Measurements from ENCODE around the gene PLA2G5. TPM values are rescaled to one million over a fixed set of nuclear protein-coding genes. Genes with fewer than 3 reads are reported as not detected.

PLA2G5 gene
- total and polyA plus RNA-seq, 2 of the 13 experiments (the other 11 are each of a cell fraction or from before 2014, with no cell fraction given): not detected

GRCh38 chr1:20087668-20088067 is 17.7 kb downstream of the PLA2G5 start:
- Histone ChIP-seq H3K9me3 (ENCODE audit: low read length) (peaks cover 6% of the 10 kb centered on the region; the same call in 1 of the 2 replicates), H4K20me1 (ENCODE audit: insufficient read depth, low read length) (no peaks in the 10 kb centered on the region), H3K27ac (ENCODE audit: extremely low read length, insufficient read depth, low read length) (no peak overlapping the region), H3K36me3 (replicated peaks in 1 of 2; ENCODE audit: control insufficient read depth in 1 of 2, insufficient read depth in 2 of 2, low read length in 2 of 2) (no peaks in the 10 kb centered on the region), H3K79me2 (ENCODE audit: insufficient read depth, low read length) (no peaks in the 10 kb centered on the region), H3K4me2 (ENCODE audit: low read depth, low read length) (no peak overlapping the region), H3K9ac (ENCODE audit: insufficient read depth, low read depth, low read length) (no peak overlapping the region), H3K4me1 (ENCODE audit: insufficient read depth, low read length) (peaks cover 15% of the 10 kb centered on the region), H3K4me3 (replicated peaks in 1 of 3; ENCODE audit: insufficient read depth in 1 of 3, low read depth in 2 of 3, low read length in 3 of 3) (no peak overlapping the region), H2AFZ (ENCODE audit: low read length) (no peak overlapping the region), H3K27me3 (ENCODE audit: control insufficient read depth in 1 of 2, insufficient read depth in 2 of 2, low read length in 2 of 2) (peaks cover 0 to 32% of the 10 kb centered on the region in 2 experiments; a peak in 3 of 5 replicates)
- FAIRE-seq: no peak
- WGBS (ENCODE audit: low lambda C conversion rate): 18% methylated on average over 4 of the region's 4 CpGs
- no peak for DNase-seq (ENCODE audit: low spot score)
- intact Hi-C loops (cut with micrococcal nuclease; ENCODE audit: unreplicated experiment): no loop called here
- in situ Hi-C loops (cut with HindIII; ENCODE audit: extremely low pct_ligation_motif_present, low pct_unique_long_range_greater_than_20kb): no loop called here
- TF ChIP-seq SP5 (CRISPR knock-in tag; IDR thresholded peaks at IDR 0.05; ENCODE audit: borderline replicate concordance, low read depth): no peak
- TF ChIP-seq STAG1 (CRISPR knock-in tag; IDR thresholded peaks at IDR 0.05): peak; percentile 7; the same call in 1 of the 2 replicates
- no peak for TF ChIP-seq HOXA3 (CRISPR knock-in tag; IDR thresholded peaks at IDR 0.05)
- no peak for ATAC-seq
- BruUV-seq (replicated peaks): no TSS peak
- ChIA-PET CTCF (ENCODE audit: low intra/inter-chr PET ratio, low total read pairs) (no interaction called here), POLR2A (no interaction called here)

GRCh38 chr1:20089328-20090077 is 19.5 kb downstream of the PLA2G5 start:
- Histone ChIP-seq H3K9ac (ENCODE audit: insufficient read depth, low read depth, low read length) (no peak overlapping the region), H2AFZ (ENCODE audit: low read length) (no peak overlapping the region), H3K4me3 (replicated peaks in 1 of 3; ENCODE audit: insufficient read depth in 1 of 3, low read depth in 2 of 3, low read length in 3 of 3) (no peak overlapping the region), H3K79me2 (ENCODE audit: insufficient read depth, low read length) (no peaks in the 10 kb centered on the region), H4K20me1 (ENCODE audit: insufficient read depth, low read length) (no peaks in the 10 kb centered on the region), H3K27ac (ENCODE audit: extremely low read length, insufficient read depth, low read length) (no peak overlapping the region), H3K4me2 (ENCODE audit: low read depth, low read length) (no peak overlapping the region), H3K9me3 (ENCODE audit: low read length) (no peaks in the 10 kb centered on the region), H3K36me3 (replicated peaks in 1 of 2; ENCODE audit: control insufficient read depth in 1 of 2, insufficient read depth in 2 of 2, low read length in 2 of 2) (no peaks in the 10 kb centered on the region), H3K4me1 (ENCODE audit: insufficient read depth, low read length) (peaks cover 4% of the 10 kb centered on the region; the same call in 1 of the 2 replicates), H3K27me3 (ENCODE audit: control insufficient read depth in 1 of 2, insufficient read depth in 2 of 2, low read length in 2 of 2) (peaks cover 0 to 23% of the 10 kb centered on the region in 2 experiments; a peak in 2 of 5 replicates)
- no peak for DNase-seq (ENCODE audit: low spot score)
- CTCF ChIA-PET (ENCODE audit: low intra/inter-chr PET ratio, low total read pairs): no interaction called here
- BruUV-seq (replicated peaks): no TSS peak
- no peak for ATAC-seq
- FAIRE-seq: no peak
- WGBS (ENCODE audit: low lambda C conversion rate): 64% methylated on average over 14 of the region's 19 CpGs
- in situ Hi-C loops (cut with HindIII; ENCODE audit: extremely low pct_ligation_motif_present, low pct_unique_long_range_greater_than_20kb) (no loop called here), intact Hi-C loops (cut with micrococcal nuclease; ENCODE audit: unreplicated experiment) (no loop called here)
- no peak for TF ChIP-seq ZNF446 (CRISPR knock-in tag; IDR thresholded peaks at IDR 0.05)
- no peak for TF ChIP-seq NFIB (CRISPR knock-in tag; IDR thresholded peaks at IDR 0.05; ENCODE audit: borderline replicate concordance)
- TF ChIP-seq ZNF550 (CRISPR knock-in tag; IDR thresholded peaks at IDR 0.05; ENCODE audit: borderline replicate concordance): no peak
- TF ChIP-seq ZNF280B (CRISPR knock-in tag; IDR thresholded peaks at IDR 0.05; ENCODE audit: borderline replicate concordance): no peak
- no peak for TF ChIP-seq PBX3 (CRISPR knock-in tag; IDR thresholded peaks at IDR 0.05; ENCODE audit: borderline replicate concordance)
- peak; percentile 76 for TF ChIP-seq ZNF143 (CRISPR knock-in tag; IDR thresholded peaks at IDR 0.05)
- TF ChIP-seq THAP11 (CRISPR knock-in tag; IDR thresholded peaks at IDR 0.05): peak; percentile 76
- no peak for TF ChIP-seq ZNF512B (CRISPR knock-in tag; IDR thresholded peaks at IDR 0.05; ENCODE audit: borderline replicate concordance)
- POLR2A ChIA-PET: no interaction called here
